SU-DHL-6 (cell line): ENCODE measurements around the gene IGF1.

Experiments used
- H2AFZ ChIP-seq: fragments of 200-600 bp; sonication (generic); 2 replicates; pipeline ENCODE4 v1.6.1; 2014; ENCODE audit warnings: low read depth, mild to moderate bottlenecking, moderate library complexity, mixed read lengths, antibody characterized with exemption, low read length; ENCODE audit not compliant: severe bottlenecking
- H3F3A ChIP-seq: fragments of 200-600 bp; shearing (Covaris generic); 2 replicates; pipeline ENCODE4 v1.6.0; 2016; ENCODE audit warnings: antibody characterized with exemption, mild to moderate bottlenecking; ENCODE audit not compliant: insufficient read depth
- H3K27ac ChIP-seq: fragments of 200-600 bp; sonication (generic); 2 replicates; pipeline ENCODE4 v1.5.1; 2016; ENCODE audit warnings: low read depth, mild to moderate bottlenecking, low read length, moderate library complexity, mixed read lengths
- H3K27me3 ChIP-seq: fragments of 200-600 bp; sonication (generic), shearing (Covaris generic); 2 replicates; pipeline ENCODE4 v1.6.0; 2014; ENCODE audit warnings: mild to moderate bottlenecking, low read length
- H3K36me3 ChIP-seq: fragments of 200-600 bp; sonication (generic); 2 replicates; pipeline ENCODE4 v1.6.1; 2014; ENCODE audit warnings: mild to moderate bottlenecking, low read length, mixed read lengths
- H3K4me2 ChIP-seq: fragments of 300-600, 200-600 bp; shearing (Covaris generic), sonication (generic); 2 replicates; pipeline ENCODE4 v1.6.0; 2014; ENCODE audit warnings: low read length, low read depth, mild to moderate bottlenecking; ENCODE audit not compliant: poor library complexity, severe bottlenecking
- H3K4me3 ChIP-seq: fragments of 200-600 bp; sonication (generic); 2 replicates; pipeline ENCODE4 v1.5.1; 2014; ENCODE audit warnings: antibody characterized with exemption, low read length, mild to moderate bottlenecking, mixed read lengths; ENCODE audit not compliant: insufficient read depth, poor library complexity, severe bottlenecking
- H3K79me2 ChIP-seq: fragments of 200-600 bp; sonication (generic); 2 replicates; pipeline ENCODE4 v1.6.1; 2014; ENCODE audit warnings: mild to moderate bottlenecking, low read length, moderate library complexity; ENCODE audit not compliant: insufficient read depth
- H3K9ac ChIP-seq: fragments of 200-600 bp; sonication (generic); 2 replicates; pipeline ENCODE4 v1.7.0; 2014; ENCODE audit warnings: mild to moderate bottlenecking, low read length
- H3K9me2 ChIP-seq: fragments of 200-600 bp; sonication (generic); replicated peaks from 2 replicates; pipeline ENCODE4 v1.6.1; 2014; ENCODE audit warnings: low read length; ENCODE audit not compliant: insufficient read depth
- H3K9me3 ChIP-seq: fragments of 200-600 bp; sonication (generic); 2 replicates; pipeline ENCODE4 v1.6.1; 2014; ENCODE audit warnings: low read length, mixed read lengths; ENCODE audit not compliant: insufficient read depth
- H4K20me1 ChIP-seq: fragments of 200-600 bp; sonication (generic); 2 replicates; pipeline ENCODE4 v1.6.1; 2014; ENCODE audit warnings: low read depth, mild to moderate bottlenecking, antibody characterized with exemption, low read length, moderate library complexity, mixed read lengths
- CTCF ChIP-seq: fragments of 200-600 bp; sonication (generic); IDR thresholded peaks from one replicate; pipeline ENCODE4 v1.5.1; 2017; ENCODE audit warnings: antibody characterized with exemption, mild to moderate bottlenecking, low read length, moderate library complexity; ENCODE audit not compliant: insufficient read depth, poor library complexity, severe bottlenecking
- EZH2phosphoT487 ChIP-seq: fragments of 200-600 bp; sonication (generic), shearing (Covaris generic); conservative IDR thresholded peaks from 2 replicates; pipeline ENCODE4 v1.6.1; 2018; ENCODE audit warnings: mild to moderate bottlenecking, antibody characterized with exemption, low read length, moderate library complexity, mixed read lengths

The IGF1 gene

GRCh38 chr12:102426599-102427542, 53.5 kb downstream of the IGF1 start:
- Histone ChIP-seq H3K9me2 (no peaks in the 10 kb centered on the region), H3F3A (no peaks in the 10 kb centered on the region), H3K4me3 (no peak overlapping the region), H2AFZ (no peak overlapping the region), H3K9ac (no peak overlapping the region), H3K27me3 (no peaks in the 10 kb centered on the region), H3K4me2 (no peak overlapping the region), H3K9me3 (no peaks in the 10 kb centered on the region), H3K27ac (no peak overlapping the region), H3K79me2 (no peaks in the 10 kb centered on the region), H4K20me1 (no peaks in the 10 kb centered on the region), H3K36me3 (no peaks in the 10 kb centered on the region)
- TF ChIP-seq EZH2phosphoT487: no peak
- no peak for TF ChIP-seq CTCF

GRCh38 chr12:102425109-102426039, 55.0 kb downstream of the IGF1 start:
- H3K27me3 ChIP-seq: no peaks in the 10 kb centered on the region
- no peaks in the 10 kb centered on the region for H4K20me1 ChIP-seq
- no peaks in the 10 kb centered on the region for H3K36me3 ChIP-seq
- no peak overlapping the region for H3K9ac ChIP-seq
- no peaks in the 10 kb centered on the region for H3K9me3 ChIP-seq
- no peak overlapping the region for H3K27ac ChIP-seq
- H3K9me2 ChIP-seq: no peaks in the 10 kb centered on the region
- H3K4me2 ChIP-seq: no peak overlapping the region
- TF ChIP-seq CTCF (no peak), EZH2phosphoT487 (no peak)
- H3K79me2 ChIP-seq: no peaks in the 10 kb centered on the region
- no peak overlapping the region for H2AFZ ChIP-seq
- H3F3A ChIP-seq: no peaks in the 10 kb centered on the region
- no peak overlapping the region for H3K4me3 ChIP-seq

GRCh38 chr12:102423462-102423861, 56.9 kb downstream of the IGF1 start:
- H3K4me2 ChIP-seq: no peak overlapping the region
- no peaks in the 10 kb centered on the region for H4K20me1 ChIP-seq
- H2AFZ ChIP-seq: no peak overlapping the region
- no peak overlapping the region for H3K4me3 ChIP-seq
- H3K27ac ChIP-seq: no peak overlapping the region
- no peaks in the 10 kb centered on the region for H3K9me3 ChIP-seq
- no peaks in the 10 kb centered on the region for H3K9me2 ChIP-seq
- TF ChIP-seq EZH2phosphoT487: no peak
- H3K79me2 ChIP-seq: no peaks in the 10 kb centered on the region
- no peaks in the 10 kb centered on the region for H3K27me3 ChIP-seq
- H3F3A ChIP-seq: no peaks in the 10 kb centered on the region
- no peak overlapping the region for H3K9ac ChIP-seq
- no peaks in the 10 kb centered on the region for H3K36me3 ChIP-seq
